22Rv1 (cell line): Measurements from ENCODE around the gene TRPC4AP.

ENCODE experiments used
- ZFX ChIP-seq: fragments of 450-650 bp; IDR thresholded peaks from 2 replicates; pipeline ENCODE4 v1.6.1; 2017; ENCODE audit warnings: antibody characterized with exemption, borderline replicate concordance
- TF ChIP-seq, protein P1 (sequence below): fragments of 450-650 bp; IDR thresholded peaks from 2 replicates; pipeline ENCODE4 v1.5.1; 2017; ENCODE audit warnings: mild to moderate bottlenecking

DNA sequence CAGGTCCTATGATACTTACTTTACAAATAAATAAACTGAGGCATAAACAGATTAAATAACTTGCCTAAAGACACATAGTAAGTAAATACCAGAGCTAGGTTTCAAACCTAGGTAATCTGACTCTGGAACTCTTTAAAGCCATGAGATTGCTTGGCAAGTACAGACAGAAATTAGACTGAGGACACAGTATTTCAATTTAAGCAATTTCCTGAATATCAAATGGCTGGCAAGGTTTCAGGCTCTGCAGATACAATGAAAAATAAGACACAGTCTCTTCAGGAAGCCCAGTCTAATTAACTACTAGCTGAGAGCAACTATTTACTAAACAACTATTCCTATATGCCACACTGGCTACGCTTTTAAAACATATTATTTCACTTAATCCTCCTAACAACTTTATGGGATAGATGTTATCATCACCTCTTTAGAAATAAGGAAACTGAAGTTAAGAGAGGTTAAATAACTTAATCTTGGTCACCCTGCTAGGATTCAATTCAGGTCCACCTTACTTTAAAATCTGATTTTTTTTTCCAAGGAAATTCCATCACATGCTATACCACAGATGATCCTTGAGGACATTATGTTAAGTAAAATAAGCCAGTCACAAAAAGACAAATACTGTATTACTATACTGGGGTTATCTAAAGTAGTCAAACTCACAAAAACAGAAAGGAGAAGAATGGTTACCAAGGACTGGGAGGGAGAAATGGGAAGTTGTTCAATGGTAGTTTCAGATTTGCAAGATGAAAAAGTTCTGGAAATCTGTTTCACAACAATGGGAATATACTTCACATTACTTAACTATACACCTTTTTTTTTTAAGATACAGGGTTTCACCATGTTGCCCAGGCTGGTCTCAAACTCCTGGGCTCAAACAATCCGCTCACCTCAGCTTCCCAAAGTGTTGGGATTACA lies 4.1 kb downstream of the TRPC4AP start:
- TF ChIP-seq, protein P1, sequence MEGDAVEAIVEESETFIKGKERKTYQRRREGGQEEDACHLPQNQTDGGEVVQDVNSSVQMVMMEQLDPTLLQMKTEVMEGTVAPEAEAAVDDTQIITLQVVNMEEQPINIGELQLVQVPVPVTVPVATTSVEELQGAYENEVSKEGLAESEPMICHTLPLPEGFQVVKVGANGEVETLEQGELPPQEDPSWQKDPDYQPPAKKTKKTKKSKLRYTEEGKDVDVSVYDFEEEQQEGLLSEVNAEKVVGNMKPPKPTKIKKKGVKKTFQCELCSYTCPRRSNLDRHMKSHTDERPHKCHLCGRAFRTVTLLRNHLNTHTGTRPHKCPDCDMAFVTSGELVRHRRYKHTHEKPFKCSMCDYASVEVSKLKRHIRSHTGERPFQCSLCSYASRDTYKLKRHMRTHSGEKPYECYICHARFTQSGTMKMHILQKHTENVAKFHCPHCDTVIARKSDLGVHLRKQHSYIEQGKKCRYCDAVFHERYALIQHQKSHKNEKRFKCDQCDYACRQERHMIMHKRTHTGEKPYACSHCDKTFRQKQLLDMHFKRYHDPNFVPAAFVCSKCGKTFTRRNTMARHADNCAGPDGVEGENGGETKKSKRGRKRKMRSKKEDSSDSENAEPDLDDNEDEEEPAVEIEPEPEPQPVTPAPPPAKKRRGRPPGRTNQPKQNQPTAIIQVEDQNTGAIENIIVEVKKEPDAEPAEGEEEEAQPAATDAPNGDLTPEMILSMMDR: no peak
- TF ChIP-seq ZFX: no peak
